Ishikawa (cell line): ENCODE data around the gene GTPBP10.

Source experiments
- CEBPB ChIP-seq: IDR thresholded peaks from 2 replicates; pipeline ENCODE4 v1.6.1; 2012
- CREB1 ChIP-seq: IDR thresholded peaks from 2 replicates; pipeline ENCODE4 v1.6.1; 2012; ENCODE audit warnings: low read depth
- EGR1 ChIP-seq: IDR thresholded peaks from 2 replicates; pipeline ENCODE4 v1.6.1; 2012
- EP300 ChIP-seq: IDR thresholded peaks from 2 replicates; pipeline ENCODE4 v1.6.1; 2012; ENCODE audit warnings: borderline replicate concordance
- FOXM1 ChIP-seq: IDR thresholded peaks from 2 replicates; pipeline ENCODE4 v1.6.1; 2012; ENCODE audit warnings: low read depth, borderline replicate concordance
- MAX ChIP-seq: IDR thresholded peaks from 2 replicates; pipeline ENCODE4 v1.6.1; 2012
- NFIC ChIP-seq: IDR thresholded peaks from 2 replicates; pipeline ENCODE4 v1.6.1; 2012
- RAD21 ChIP-seq: IDR thresholded peaks from 2 replicates; pipeline ENCODE4 v1.6.1; 2012; ENCODE audit warnings: low read depth
- REST ChIP-seq: IDR thresholded peaks from 2 replicates; pipeline ENCODE4 v1.6.1; 2012; ENCODE audit warnings: low read depth, mild to moderate bottlenecking
- TAF1 ChIP-seq: IDR thresholded peaks from 2 replicates; pipeline ENCODE4 v1.6.1; 2012; ENCODE audit warnings: low read depth, mild to moderate bottlenecking
- TCF12 ChIP-seq: IDR thresholded peaks from 2 replicates; pipeline ENCODE4 v1.6.1; 2012; ENCODE audit warnings: low read depth
- TEAD4 ChIP-seq: IDR thresholded peaks from 2 replicates; pipeline ENCODE4 v1.6.1; 2012
- USF1 ChIP-seq: IDR thresholded peaks from 2 replicates; pipeline ENCODE4 v1.6.1; 2012
- YY1 ChIP-seq: IDR thresholded peaks from 2 replicates; pipeline ENCODE4 v1.6.1; 2012; ENCODE audit warnings: low read depth
- ZBTB7A ChIP-seq: IDR thresholded peaks from 2 replicates; pipeline ENCODE4 v1.6.1; 2012; ENCODE audit warnings: low read depth

GTPBP10 gene

DNA sequence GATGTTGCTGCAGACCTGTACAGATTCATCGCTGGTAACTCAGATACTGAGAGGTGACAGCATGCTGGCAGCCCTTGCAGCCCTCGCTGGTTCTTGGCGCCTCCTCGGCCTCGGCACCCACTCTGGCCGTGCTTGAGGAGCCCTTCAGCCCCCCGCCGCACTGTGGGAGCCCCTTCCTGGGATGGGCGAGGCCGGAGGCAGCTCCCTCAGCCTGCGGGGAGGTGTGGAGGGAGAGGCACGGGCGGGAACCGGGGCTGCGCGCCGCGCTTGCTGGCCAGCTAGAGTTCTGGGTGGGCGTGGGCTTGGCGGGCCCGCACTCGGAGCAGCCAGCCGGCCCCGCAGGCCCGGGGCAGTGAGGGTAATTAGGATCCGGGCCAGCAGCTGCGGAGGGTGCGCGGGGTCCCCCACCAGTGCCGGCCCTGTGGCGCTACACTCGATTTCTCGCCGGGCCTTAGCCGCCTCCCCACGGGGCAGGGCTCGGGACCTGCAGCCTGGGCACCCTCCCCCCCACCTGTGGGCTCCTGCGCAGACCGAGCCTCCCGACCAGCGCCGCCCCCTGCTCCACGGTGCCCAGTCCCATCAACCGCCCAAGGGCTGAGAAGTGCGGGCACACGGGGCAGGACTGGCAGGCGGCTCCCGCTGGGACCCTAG, 12.2 kb upstream of the GTPBP10 start:
- TF ChIP-seq REST, result no peak
- TF ChIP-seq ZBTB7A, result no peak
- TF ChIP-seq TCF12, result no peak
- no peak for TF ChIP-seq TAF1
- TF ChIP-seq USF1, result no peak
- TF ChIP-seq FOXM1, result no peak

DNA sequence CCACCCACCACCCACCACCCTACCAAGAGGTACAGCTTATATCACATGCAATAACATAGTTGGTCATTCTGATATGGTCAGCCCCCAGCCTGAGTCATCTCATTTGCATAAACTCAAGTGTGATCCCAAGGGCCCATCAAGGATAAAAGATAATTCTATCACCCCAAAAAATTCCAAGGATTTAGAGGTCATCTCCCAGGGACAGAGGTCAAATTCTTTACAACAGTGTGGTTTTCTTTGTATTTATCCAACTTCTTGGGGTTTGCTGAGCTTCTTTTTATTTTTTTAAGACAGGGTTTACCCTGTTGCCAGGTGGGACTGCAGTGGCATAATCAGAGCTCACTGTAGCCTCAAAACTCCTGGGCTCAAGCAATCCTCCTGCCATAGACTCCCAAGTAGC, 9.4 kb upstream of the GTPBP10 start:
- TF ChIP-seq REST (no peak), NFIC (no peak), TAF1 (no peak), FOXM1 (no peak), RAD21 (no peak)

- TF ChIP-seq CREB1, result no peak
Observed at GRCh38 chr7:90345016-90345415, 1.5 kb upstream of the GTPBP10 start.

GRCh38 chr7:90345595-90346335, 751 bp upstream of the GTPBP10 start:
- no peak for TF ChIP-seq EP300
- TF ChIP-seq RAD21, result no peak
- TF ChIP-seq CREB1, result no peak
- TF ChIP-seq FOXM1, result no peak
- no peak for TF ChIP-seq TEAD4
- no peak for TF ChIP-seq TCF12
- TF ChIP-seq YY1, result no peak
- TF ChIP-seq USF1, result no peak
- TF ChIP-seq NFIC, result no peak
- TF ChIP-seq REST, result no peak
- no peak for TF ChIP-seq MAX
- no peak for TF ChIP-seq TAF1
- no peak for TF ChIP-seq EGR1
- TF ChIP-seq CEBPB, result no peak
- no peak for TF ChIP-seq ZBTB7A

- TF ChIP-seq RAD21 (no peak), MAX (no peak), EGR1 (no peak), FOXM1 (no peak), NFIC (no peak), TAF1 (no peak), YY1 (no peak), TEAD4 (no peak), CEBPB (no peak), USF1 (no peak), ZBTB7A (no peak), TCF12 (no peak), REST (no peak)
Observed at GRCh38 chr7:90347759-90348158, 1.2 kb downstream of the GTPBP10 start.
